Islet of Langerhans (tissue), 1 donor: Measurements from ENCODE around the gene APBB1IP.
"Not testable (repeated sequence)": the region's sequence is repeated elsewhere in the genome, so short reads cannot be mapped to it uniquely, and the experiment has no call there.

ENCODE experiments used
- FAIRE-seq: peaks from one replicate; lab custom pipeline; 2011; peaks lifted over from hg19 to GRCh38; lab: Jason Lieb, UNC

APBB1IP gene

GRCh38 chr10:26445411-26446031 is 7.4 kb downstream of the APBB1IP start:
- FAIRE-seq = no peak

- no peak for FAIRE-seq
These were observed 8.1 kb downstream of the APBB1IP start for GRCh38 chr10:26446258-26446657.

GRCh38 chr10:26448292-26448691 is 10.2 kb downstream of the APBB1IP start:
- FAIRE-seq = no peak

- FAIRE-seq = no peak
These were observed 10.7 kb downstream of the APBB1IP start for GRCh38 chr10:26448706-26449435.

- no peak for FAIRE-seq
These were observed 11.6 kb downstream of the APBB1IP start for GRCh38 chr10:26449726-26450125.

GRCh38 chr10:26451903-26452302 is 13.8 kb downstream of the APBB1IP start:
- FAIRE-seq = no peak

GRCh38 chr10:26453850-26454249 is 15.7 kb downstream of the APBB1IP start:
- FAIRE-seq = no peak

- FAIRE-seq = no peak
These were observed 16.8 kb downstream of the APBB1IP start for GRCh38 chr10:26454891-26455290.

GRCh38 chr10:26455567-26456315 is 17.6 kb downstream of the APBB1IP start:
- FAIRE-seq = no peak

- no peak for FAIRE-seq
These were observed 18.9 kb downstream of the APBB1IP start for GRCh38 chr10:26457088-26457487.

GRCh38 chr10:26460736-26461135 is 22.6 kb downstream of the APBB1IP start:
- FAIRE-seq = no peak

GRCh38 chr10:26463986-26464385 is 25.8 kb downstream of the APBB1IP start:
- FAIRE-seq = no peak

- FAIRE-seq = no peak
These were observed 26.6 kb downstream of the APBB1IP start for GRCh38 chr10:26464632-26465280.

GRCh38 chr10:26466531-26466930 is 28.4 kb downstream of the APBB1IP start:
- not testable (repeated sequence) for FAIRE-seq

GRCh38 chr10:26467639-26468038 is 29.5 kb downstream of the APBB1IP start:
- FAIRE-seq = no peak

- no peak for FAIRE-seq
These were observed 30.1 kb downstream of the APBB1IP start for GRCh38 chr10:26468291-26468690.

- no peak for FAIRE-seq
These were observed 30.6 kb downstream of the APBB1IP start for GRCh38 chr10:26468700-26469099.

GRCh38 chr10:26472492-26472778 is 34.3 kb downstream of the APBB1IP start:
- FAIRE-seq = no peak

- FAIRE-seq = no peak
These were observed 35.9 kb downstream of the APBB1IP start for GRCh38 chr10:26474026-26474425.

GRCh38 chr10:26474845-26475244 is 36.7 kb downstream of the APBB1IP start:
- FAIRE-seq = not testable (repeated sequence)

GRCh38 chr10:26475386-26475785 is 37.2 kb downstream of the APBB1IP start:
- FAIRE-seq = no peak

GRCh38 chr10:26477501-26477900 is 39.4 kb downstream of the APBB1IP start:
- no peak for FAIRE-seq

- no peak for FAIRE-seq
These were observed 39.9 kb downstream of the APBB1IP start for GRCh38 chr10:26478061-26478460.
